Stimulated activated CD8-positive, alpha-beta memory T cell treated with anti-CD3 and anti-CD28 coated beads, Interleukin-7, amount 100 ng/mL, for 24 hours (primary cell): Measurements from ENCODE around the gene CALCOCO2.
A peak's percentile ranks its signal among the peaks of the same experiment; 100 is the strongest.
"Not testable (repeated sequence)": the region's sequence is repeated elsewhere in the genome, so short reads cannot be mapped to it uniquely, and the experiment has no call there.

Experiments used
- DNase-seq: peaks from one replicate; pipeline ENCODE4 v3.0.0-alpha.2; 2020; ENCODE audit warnings: low read depth

CALCOCO2 gene, protein sequence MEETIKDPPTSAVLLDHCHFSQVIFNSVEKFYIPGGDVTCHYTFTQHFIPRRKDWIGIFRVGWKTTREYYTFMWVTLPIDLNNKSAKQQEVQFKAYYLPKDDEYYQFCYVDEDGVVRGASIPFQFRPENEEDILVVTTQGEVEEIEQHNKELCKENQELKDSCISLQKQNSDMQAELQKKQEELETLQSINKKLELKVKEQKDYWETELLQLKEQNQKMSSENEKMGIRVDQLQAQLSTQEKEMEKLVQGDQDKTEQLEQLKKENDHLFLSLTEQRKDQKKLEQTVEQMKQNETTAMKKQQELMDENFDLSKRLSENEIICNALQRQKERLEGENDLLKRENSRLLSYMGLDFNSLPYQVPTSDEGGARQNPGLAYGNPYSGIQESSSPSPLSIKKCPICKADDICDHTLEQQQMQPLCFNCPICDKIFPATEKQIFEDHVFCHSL

DNA sequence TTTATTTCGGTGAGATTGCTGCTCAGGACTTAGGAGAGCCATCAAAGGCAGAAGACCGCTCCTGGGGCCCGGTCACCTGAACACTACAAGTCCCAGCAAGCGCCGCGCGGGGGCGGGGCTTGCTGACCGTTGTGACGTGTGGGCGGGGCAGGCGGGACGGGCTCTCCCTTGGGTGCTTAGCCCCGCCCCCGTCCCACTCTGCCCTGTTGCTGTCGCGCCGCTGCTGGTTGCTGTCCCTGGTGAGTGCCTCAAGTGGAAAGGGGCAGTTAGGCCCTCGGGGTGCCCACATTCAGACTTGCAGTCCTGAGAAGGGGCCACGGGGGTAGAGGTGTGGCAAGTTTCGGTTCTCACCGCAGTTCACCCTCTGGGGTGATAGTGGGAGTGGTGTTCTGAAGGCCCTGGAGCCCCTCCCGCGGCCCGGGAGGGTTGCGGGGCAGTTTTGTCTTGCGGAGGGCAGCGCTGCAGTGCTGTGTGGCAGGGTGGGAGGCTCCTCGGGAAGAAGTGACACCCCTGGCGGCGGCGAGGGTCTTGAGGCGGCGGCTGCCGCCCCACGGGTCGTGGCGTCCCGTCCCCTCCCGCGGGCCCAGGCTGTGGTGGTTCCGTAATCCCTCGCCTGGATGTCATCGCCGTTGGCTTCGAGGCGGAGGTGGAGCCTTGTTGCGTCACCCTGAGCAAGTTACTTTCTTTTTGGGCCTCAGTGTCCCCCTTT is at the start of gene CALCOCO2:
CALCOCO2 (plus strand) TSS at position 196 of the 709 bp plus-strand sequence. CDS start 10,673 bp downstream, outside the sequence.
- peak; percentile 72 for DNase-seq

DNA sequence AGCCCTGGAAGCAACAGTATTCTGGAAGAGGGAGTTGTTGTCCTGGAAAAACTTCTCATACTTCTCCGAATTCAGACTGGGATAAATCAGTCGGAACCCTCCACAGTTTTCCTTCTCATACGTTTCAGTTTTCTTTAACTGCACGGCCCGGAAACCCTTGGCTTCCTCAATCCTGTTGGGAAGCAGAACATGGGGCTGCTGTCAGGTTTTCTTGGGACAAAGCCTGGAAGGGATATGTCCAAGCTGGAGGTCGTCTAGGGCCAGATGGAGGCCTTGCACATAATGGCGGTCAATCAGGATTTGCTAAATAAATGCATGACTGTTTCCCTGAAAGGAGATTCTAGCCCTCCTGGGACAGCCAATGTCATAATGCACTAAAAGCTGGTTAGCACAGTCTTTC is 43.0 kb upstream of the CALCOCO2 start:
- DNase-seq, result no peak

DNA sequence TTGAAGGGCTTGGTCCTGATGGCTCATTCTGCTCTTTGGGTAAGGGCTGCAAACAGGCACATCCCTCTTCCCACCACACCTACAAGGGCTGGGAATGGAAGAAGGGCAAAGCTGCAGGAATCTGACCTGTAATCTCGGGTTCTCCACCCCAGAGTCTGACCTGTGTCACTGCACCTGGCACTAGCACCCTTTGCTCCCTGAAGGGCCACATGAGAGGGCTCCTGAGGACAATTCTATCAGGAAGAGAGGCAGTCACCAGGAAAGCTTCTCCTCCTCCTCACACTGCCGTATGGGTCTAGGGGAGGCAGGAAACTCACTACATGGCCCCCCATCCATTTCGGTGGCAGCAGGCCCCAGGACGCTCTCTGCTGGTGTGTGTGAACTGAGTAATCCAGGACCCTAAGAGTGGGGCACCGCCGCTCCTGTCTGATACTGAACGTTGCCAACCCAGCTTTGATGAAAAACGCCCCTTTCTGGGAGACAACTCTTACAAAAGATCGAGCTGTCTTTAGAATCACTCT is 40.2 kb upstream of the CALCOCO2 start:
- DNase-seq, result no peak

DNA sequence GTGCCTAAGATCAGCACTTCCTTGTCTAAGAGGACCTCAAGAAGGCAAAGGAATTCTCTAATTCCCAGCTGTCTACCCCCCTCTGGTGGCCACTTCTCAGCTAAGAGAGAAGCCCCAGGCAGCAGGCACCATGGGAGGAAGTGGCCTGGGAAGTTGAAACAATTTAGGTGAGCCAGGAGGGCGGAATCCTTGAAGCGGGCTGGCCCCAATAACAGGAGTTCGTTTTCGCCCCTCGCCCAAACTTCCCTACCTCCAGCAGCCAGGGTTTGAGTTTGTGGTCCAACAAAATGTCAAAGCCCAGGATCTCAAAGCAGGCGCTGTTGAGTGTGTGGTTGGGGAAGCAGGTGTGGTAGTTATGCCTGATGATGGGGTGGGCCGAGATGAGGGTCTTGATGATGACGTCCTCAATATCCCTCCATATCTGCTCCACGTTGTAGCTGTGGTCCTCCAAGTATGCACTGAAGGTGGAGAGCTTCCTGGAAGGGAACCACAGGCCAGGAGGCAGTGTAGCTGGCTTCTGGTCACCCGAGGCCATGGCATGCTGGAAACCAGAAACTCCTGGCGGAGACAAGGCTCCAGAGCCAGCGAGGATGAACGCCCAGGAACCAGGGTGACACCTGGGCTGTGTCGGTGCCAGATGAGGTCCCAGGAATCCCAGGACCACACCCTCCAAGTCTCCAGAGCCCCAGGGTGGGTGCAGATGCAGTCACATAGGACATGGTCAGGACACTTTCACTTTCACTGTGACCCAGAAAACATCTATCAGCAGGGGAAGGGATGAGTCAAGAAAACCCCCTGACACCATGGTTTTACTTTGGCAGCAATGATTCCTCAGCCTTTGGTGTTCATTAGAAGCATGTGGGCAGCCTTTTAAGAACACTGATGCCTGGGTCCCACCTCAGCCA is 39.5 kb upstream of the CALCOCO2 start:
- no peak for DNase-seq

DNA sequence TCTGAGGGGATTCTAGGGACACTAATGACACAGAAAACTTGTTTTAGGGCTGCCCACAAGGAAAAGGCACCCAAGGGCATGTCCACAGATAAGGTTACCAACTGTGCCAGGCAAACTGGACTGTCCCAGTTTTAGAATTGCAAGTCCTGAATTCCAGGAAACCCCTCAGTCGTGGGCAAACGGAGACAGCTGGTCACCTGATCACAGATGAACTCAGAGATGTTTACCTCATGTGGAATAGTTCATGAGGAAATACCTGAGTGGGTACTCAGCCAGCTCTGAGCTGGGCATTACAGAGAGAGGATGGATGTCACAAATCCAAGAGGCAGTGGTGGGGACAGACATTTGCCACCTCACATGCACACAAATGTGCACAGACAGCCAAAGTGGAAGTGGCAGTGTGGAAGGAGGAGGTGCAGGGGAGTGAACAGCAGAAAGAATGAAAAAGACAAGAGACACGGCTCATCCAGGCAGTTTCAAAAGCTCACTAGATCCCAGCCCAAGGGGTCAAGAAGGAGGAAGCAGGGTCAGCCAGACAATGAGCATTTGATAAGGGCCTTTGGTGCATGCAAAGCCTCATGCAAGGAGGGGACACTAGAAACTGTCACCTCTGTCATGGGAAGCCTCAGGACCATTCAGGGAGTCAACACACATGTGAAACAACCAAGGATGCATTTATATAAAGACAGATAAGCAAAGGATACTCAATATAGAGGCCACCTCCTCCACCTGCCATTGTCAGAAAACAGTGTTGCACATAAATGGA is 38.6 kb upstream of the CALCOCO2 start:
- no peak for DNase-seq

DNA sequence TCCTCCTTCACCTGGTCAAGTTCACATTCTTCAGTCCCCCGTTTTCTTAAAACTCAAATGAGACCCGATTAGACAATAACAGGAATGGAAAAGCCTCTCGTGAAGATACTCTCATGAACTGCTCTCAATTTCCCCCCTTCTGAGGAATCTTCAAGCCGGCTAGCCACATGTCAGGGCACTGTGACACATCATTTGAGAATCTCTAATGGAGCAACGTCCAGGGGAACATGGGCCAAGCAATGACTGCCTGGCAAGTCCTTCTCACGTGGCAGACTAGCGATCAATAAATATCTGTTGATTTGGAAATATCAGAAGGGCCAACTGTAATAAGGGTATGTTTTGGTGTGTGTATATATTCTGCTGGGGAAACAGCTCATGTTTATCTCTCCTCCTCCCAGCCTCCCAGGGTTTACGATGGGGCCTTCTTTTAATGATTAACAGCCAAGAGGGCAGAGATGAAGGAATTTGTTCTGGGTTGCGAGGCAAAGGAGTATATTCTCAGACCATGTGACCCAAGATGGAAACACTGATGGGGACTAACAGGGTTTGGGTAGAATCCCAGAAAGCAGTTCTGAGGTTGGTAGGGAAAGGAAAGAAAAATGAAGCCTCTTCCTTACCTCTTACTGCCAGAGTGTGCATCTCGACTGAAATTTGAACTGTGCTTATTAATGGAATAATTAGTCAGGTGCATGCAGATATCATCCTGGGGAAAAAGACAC is 35.2 kb upstream of the CALCOCO2 start:
- no peak for DNase-seq

DNA sequence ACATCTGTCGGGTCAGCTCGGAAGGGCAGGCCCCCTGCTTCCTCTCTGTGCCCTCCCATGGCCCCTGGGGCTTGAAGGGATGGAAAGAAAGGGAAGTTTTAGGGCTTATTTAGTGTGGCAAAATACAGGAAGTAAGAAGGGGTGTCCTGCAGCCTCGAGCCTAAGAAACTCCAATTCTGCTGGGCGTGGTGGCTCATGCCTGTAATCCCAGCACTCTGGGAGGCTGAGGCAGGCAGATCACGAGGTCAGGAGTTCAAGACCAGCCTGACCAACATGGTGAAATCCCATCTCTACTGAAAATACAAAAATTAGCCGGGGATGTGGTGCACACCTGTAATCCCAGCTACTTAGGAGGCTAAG is 34.7 kb upstream of the CALCOCO2 start:
- DNase-seq, result not testable (repeated sequence)

DNA sequence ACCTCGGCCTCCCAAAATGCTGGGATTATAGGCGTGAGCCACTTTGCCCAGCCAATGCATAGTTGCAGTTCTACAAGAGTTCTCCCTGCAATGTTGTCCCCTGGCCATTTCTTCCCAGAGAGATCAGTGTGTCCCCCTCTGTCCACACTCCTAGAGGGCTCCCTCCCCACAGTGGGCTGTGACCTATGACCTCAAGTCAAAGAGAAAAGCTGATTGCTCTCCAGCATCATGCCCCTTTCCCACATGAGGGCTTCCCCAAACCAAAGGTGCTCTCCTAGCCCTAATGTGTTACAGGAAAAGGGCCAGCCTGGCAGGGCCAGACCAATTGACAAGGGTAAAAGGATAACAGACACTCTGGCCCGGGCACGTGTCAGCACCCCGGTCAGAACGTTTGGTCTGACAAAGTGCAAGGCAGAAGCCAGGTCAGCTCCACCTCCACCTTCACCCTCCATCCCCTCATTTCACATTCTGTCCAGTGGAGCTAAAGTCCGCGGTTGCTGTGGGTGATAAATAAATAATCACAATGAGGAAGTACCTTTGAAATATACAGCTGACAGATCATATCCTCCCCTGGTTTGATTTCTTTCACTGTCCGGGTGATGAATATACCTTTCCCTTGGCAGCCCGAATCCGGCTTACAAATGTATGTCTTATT is 31.6 kb upstream of the CALCOCO2 start:
- DNase-seq, result no peak

DNA sequence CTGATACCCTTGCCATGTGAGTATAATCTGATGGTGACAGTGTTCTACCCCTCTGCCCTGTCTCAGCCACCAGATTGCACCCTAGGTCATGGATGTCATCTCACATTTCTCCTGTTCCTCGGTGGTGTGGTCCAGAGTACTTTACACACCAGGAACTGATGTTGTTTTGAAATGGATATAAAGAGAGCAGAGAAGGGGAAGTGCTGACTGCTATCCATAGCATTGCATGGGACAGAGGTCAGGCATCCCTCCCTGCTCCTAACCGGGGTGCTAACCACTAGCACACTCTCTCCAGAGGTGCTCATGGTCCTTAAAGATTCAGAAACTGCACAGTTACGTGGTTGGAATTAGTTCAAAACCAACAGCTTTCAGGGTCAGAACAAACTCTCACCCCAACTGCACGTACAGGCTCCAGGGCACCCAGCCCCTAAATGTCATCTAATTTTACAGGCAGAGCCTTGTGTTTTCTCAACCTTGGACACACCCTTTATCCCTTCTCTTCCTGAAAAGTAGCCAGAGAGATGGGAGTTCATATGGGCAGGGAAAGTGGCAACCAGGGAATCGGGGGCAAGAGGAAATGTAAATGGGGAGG is 30.1 kb upstream of the CALCOCO2 start:
- DNase-seq, result no peak

DNA sequence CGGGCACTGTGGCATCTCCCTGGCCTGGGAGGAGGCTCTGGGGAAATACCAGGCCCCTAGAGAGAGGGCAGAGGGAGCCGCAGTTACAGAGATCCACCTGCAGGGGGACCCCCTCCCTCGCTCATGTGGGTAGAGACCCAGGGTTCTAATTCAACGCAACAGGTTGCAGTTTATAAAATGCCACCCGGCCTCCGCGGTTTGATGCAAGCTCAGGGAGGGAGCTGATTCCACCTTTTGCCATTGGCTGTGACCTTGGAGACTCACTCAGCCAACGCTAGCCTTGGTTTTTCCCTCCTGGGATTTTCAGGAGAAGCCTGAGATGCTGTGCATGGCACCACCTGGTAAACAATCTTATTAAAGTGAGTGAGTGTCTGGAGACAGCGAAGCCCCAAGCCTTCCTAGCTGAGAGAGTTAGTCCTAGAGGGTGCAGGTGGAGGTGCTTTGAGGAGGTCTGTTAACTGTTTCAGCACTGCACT is 25.9 kb upstream of the CALCOCO2 start:
- DNase-seq, result peak; percentile 53

DNA sequence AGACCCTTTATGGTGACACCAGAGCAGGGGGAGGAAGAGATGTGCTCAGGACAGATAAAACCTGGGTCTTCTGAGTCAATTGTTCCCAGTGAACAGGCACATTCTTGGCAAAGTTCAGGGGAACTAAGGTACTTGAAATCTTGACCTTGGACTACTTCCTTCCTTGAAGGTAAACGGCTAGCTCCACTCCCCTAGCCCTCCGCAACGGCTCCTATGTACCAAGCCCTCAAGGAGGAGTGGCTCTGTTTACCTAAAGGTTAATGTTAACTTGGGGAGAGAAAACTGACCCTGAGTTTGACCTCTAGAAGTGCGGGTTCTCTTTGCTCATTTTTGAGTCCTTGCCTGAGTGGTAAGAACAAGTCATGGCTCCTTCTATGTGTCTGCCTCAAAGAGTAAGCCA is 21.7 kb upstream of the CALCOCO2 start:
- DNase-seq, result no peak

DNA sequence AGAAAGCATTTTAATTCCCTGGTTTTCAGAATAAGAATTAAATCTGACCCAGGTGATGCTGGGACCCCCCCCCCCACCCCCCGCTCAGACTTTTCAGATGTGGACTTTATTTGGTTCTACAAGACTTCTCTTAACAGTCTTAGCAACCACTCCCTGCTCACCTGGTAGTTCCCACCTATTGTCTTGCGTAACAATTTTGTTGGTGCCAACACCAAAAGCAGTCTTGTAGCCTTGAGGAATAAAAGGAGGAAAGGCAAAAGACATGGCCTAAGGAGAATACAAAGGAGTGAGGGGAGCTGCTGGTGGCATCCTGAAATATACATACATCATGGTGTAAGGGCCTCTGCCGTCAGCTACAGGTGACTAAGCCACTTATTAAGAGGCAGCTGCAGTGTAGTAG is 18.8 kb upstream of the CALCOCO2 start:
- no peak for DNase-seq

DNA sequence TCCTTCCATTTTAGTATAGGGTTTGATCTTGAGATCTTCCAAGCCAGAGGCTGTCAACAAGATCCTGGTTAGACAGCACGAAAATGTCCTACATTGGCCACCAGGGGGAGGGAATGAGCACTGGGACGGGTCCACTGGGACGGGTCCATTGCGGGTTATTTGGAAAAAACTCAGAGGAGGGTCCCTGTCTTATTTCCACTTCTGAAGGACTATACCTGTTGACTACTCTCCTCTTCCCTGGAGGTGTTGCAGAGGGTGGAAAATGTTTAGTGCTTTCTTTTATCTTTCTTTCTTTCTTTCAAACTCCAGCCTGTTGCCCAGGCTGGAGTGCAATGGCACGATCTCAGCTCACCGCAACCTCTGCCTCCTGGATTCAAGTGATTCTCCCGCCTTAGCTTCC is 16.3 kb upstream of the CALCOCO2 start:
- peak; percentile 25 for DNase-seq

DNA sequence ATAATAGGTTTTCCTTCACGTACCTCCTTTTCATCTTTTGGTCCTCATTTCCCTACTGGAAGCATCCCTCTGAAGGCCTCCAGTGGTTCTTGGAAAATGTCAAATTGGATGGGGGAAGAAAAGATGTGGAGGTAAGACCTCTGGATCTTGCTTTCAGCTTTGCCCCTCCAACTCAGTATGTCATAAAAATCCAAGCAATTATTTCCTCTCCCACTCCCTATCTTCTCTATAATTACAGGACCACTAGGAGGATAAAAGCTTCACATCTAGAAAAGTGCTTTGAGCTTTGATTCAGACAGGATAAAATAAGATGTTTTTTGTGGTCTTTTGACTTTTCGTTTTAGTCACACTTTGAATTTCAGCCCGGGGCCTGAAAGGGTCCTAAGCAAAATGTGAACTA is 15.5 kb upstream of the CALCOCO2 start:
- no peak for DNase-seq

DNA sequence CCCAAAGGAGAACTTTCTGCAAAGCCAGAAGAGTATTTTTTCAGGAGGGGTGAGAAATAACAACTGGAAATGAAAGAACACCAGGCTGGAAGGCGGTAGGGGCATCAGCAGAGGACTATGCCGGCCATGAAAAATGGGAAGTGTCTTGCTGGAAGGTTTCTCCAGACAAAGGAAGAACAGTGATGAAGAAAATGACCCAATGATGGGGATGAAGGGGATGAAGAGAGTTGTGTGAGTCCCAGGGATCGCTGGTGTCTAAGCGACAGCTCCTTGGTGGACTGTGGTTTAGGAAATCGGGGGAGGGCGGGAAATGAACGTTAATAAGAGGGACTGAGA is 14.4 kb upstream of the CALCOCO2 start:
- no peak for DNase-seq

DNA sequence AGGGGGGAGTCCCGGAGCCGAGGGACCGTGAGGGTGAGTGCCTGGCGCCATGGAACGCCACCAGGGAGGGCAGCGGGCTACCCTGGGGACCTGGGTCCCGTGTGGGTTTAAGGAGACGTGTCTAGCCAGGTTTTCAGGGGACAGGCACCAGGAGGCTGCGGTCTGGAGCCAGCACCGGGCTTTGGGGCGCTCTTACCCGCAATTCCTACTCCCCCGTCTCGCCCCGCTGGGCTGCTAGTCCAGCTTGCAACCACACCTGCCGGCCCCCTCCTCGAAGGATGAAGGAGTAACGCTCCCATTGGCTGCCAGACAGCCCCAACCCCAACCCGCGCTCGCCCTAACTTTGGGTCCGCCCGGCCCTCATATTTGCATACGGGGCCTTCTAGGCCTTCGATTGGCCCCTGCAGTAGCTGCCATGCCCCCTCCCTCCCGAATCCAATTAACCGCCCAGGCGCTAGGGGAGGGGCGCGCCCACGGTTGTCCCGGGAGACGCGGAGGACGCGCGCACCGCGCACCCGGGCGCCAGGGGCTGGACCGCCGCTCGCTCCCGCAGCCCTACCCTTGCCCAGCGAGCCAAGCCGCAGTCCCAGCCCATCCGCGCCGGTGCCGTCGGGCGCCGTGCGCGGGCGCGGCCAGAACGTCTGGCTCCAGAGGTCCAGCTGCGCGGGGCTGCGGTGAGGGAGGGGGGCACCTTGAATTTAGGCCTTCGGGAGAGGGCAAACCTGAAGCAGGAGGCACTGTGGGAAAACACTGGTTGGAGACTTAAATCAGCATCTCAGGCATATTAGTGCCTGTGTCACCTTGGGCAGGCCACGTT is 13.9 kb upstream of the CALCOCO2 start, which contains the start of gene TTLL6:
TTLL6 (minus strand) TSS at position 456 of the 817 bp plus-strand sequence; CDS start at position 299, 157 bp downstream.
- DNase-seq, result peak; percentile 39

DNA sequence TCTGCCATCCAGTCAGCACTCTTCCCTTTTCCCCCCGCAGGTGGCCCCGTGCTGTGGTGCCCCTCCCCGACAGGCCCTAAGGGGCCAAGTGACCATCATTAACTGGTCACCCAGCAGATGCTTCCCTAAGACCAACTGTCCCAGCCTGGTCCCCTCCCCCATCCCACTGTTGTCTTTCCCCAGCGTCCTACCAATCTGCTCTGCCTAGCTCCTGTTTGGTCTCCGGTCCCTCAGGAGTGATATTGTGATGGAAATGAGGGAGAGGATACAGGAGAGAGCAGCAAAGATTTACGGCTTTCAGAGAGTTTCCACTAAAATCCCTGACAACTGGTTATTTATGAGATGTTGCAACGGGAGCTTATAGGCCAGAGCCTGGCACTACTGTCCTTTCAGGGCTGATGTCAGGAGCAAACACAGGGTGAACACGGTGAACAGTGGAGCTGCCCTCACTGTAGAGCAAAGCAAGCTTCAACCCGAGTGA is 12.4 kb upstream of the CALCOCO2 start:
- no peak for DNase-seq

DNA sequence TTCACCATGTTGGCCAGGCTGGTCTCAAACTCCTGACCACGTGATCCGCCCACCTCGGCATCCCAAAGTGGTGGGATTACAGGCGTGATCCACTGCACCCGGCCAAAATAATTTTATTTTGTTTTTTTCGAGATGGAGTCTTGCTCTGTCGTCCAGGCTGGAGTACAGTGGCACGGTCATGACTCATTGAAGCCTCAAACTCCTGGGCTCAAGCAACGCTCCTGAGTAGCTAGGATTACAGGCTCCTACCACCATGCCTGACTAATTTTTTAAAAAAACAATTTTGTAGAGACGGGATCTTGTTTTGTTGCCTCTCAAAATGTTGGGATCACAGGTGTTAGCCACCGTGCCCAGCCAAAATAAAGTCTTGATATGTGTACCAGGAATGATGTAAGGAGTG is 11.4 kb upstream of the CALCOCO2 start:
- DNase-seq, result no peak

DNA sequence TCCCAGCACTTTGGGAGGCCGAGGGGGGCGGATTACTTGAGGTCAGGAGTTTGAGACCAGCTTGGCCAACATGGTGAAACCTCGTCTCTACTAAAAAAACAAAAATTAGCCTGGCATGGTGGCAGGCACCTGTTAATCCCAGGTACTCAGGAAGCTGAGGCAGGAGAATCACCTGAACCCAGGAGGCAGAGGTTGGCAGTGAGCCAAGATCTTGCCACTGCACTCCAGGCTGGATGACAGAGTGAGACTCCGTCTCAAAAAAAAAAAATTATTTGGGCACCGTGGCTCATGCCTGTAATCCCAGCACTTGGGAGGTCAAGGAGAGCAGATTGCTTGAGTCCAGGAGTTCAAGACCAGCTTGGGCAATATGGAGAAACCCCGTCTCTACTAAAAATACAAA is 9.9 kb upstream of the CALCOCO2 start:
- DNase-seq, result not testable (repeated sequence)
